Measurements from ENCODE around the gene PTPRO.

Gene PTPRO

GRCh38 chr12:15444523-15444922 lies 122.2 kb downstream of the PTPRO start:
- DNase-seq (ENCODE audit: low spot score): no peak

GRCh38 chr12:15446807-15447206 lies 124.5 kb downstream of the PTPRO start:
- DNase-seq (ENCODE audit: low spot score): no peak

- no peak for DNase-seq (ENCODE audit: low spot score)
Observed at GRCh38 chr12:15453613-15454012, 131.3 kb downstream of the PTPRO start.

- DNase-seq (ENCODE audit: low spot score): no peak
Observed at GRCh38 chr12:15458008-15458407, 135.7 kb downstream of the PTPRO start.

GRCh38 chr12:15468911-15469310 lies 146.6 kb downstream of the PTPRO start:
- DNase-seq (ENCODE audit: low spot score): no peak

- no peak for DNase-seq (ENCODE audit: low spot score)
Observed at GRCh38 chr12:15469356-15469755, 147.0 kb downstream of the PTPRO start.

GRCh38 chr12:15472036-15472435 lies 149.7 kb downstream of the PTPRO start:
- no peak for DNase-seq (ENCODE audit: low spot score)

- peak; percentile 53 for DNase-seq (ENCODE audit: low spot score)
Observed at GRCh38 chr12:15474766-15475165, 152.5 kb downstream of the PTPRO start.

- DNase-seq (ENCODE audit: low spot score): no peak
Observed at GRCh38 chr12:15477761-15478160, 155.5 kb downstream of the PTPRO start.

GRCh38 chr12:15481846-15482245 lies 159.5 kb downstream of the PTPRO start:
- no peak for DNase-seq (ENCODE audit: low spot score)

GRCh38 chr12:15485466-15485865 lies 163.2 kb downstream of the PTPRO start:
- DNase-seq (ENCODE audit: low spot score): no peak

- DNase-seq (ENCODE audit: low spot score): no peak
Observed at GRCh38 chr12:15486859-15487258, 164.6 kb downstream of the PTPRO start.

GRCh38 chr12:15488481-15488880 lies 166.2 kb downstream of the PTPRO start:
- no peak for DNase-seq (ENCODE audit: low spot score)

- no peak for DNase-seq (ENCODE audit: low spot score)
Observed at GRCh38 chr12:15494329-15495046, 172.2 kb downstream of the PTPRO start.

- no peak for DNase-seq (ENCODE audit: low spot score)
Observed at GRCh38 chr12:15495746-15496145, 173.4 kb downstream of the PTPRO start.

GRCh38 chr12:15496738-15497137 lies 174.4 kb downstream of the PTPRO start:
- no peak for DNase-seq (ENCODE audit: low spot score)

GRCh38 chr12:15497671-15498292 lies 175.5 kb downstream of the PTPRO start:
- DNase-seq (ENCODE audit: low spot score): no peak

- DNase-seq (ENCODE audit: low spot score): no peak
Observed at GRCh38 chr12:15502211-15502610, 179.9 kb downstream of the PTPRO start.

- no peak for DNase-seq (ENCODE audit: low spot score)
Observed at GRCh38 chr12:15505616-15506015, 183.3 kb downstream of the PTPRO start.

- peak; percentile 89 for DNase-seq (ENCODE audit: low spot score)
Observed at GRCh38 chr12:15515010-15515409, 192.7 kb downstream of the PTPRO start.

- no peak for DNase-seq (ENCODE audit: low spot score)
Observed at GRCh38 chr12:15520083-15520482, 197.8 kb downstream of the PTPRO start.

GRCh38 chr12:15520844-15521243 lies 198.5 kb downstream of the PTPRO start:
- no peak for DNase-seq (ENCODE audit: low spot score)

- peak; percentile 67 for DNase-seq (ENCODE audit: low spot score)
Observed at GRCh38 chr12:15522574-15523187, 200.4 kb downstream of the PTPRO start.

Data from SK-N-DZ (cell line).